Endothelial cell of umbilical vein (primary cell): ENCODE measurements around the gene MTF1. TPM values are rescaled to one million over a fixed set of nuclear protein-coding genes. Genes with fewer than 3 reads are reported as not detected.

Experiments used
- BruUV-seq: library from RNA; stranded (reverse); fragments of 400-500 nt; replicated peaks from 2 replicates; lab custom pipeline; 2021; lab: Mats Ljungman, UMichigan
- CTCF ChIA-PET: fragments of 300-600, 350-600 bp; sonication (Branson Sonifier 250); formaldehyde crosslinking; loops from one replicate; lab custom pipeline; 2021; ENCODE audit warnings: antibody characterized with exemption, inconsistent platforms; lab: Charles Lee
- POLR2A ChIA-PET: fragments of 300-600, 350-600 bp; sonication (Branson Sonifier 250); formaldehyde crosslinking; loops from one replicate; lab custom pipeline; 2021; ENCODE audit warnings: antibody characterized with exemption, inconsistent platforms; lab: Charles Lee
- DNase-seq: peaks from one replicate; pipeline ENCODE4 v3.0.0-alpha.2; 2011; ENCODE audit warnings: low read depth, low spot score
- FAIRE-seq: peaks from 2 replicates; lab custom pipeline; 2011; peaks lifted over from hg19 to GRCh38; lab: Jason Lieb, UNC
- H2AFZ ChIP-seq: 2 replicates; pipeline ENCODE4 v1.6.0; 2012; ENCODE audit warnings: low read depth, low read length, control low read depth, inconsistent platforms
- H3K27ac ChIP-seq: 2 replicates; pipeline ENCODE4 v1.5.1; 2011; ENCODE audit warnings: low read depth, mild to moderate bottlenecking, control low read depth, low read length, moderate library complexity; ENCODE audit not compliant: insufficient read depth
- H3K27me3 ChIP-seq, 2 experiments: 2 replicates each; pipeline versions ENCODE4 v1.6.0 to v1.6.1; 2011; ENCODE audit warnings: low read length in 2 of 2, mixed read lengths in 1 of 2; ENCODE audit not compliant: control insufficient read depth in 2 of 2, insufficient read depth in 2 of 2
- H3K36me3 ChIP-seq, 2 experiments: 2 replicates in 1 of 2; 3 replicates in 1 of 2; pipeline ENCODE4 v1.5.1; 2011; ENCODE audit warnings: low read length in 2 of 2, mild to moderate bottlenecking in 1 of 2, moderate library complexity in 1 of 2; ENCODE audit not compliant: control insufficient read depth in 2 of 2, insufficient read depth in 2 of 2; ENCODE audit errors: extremely low read depth in 1 of 2
- H3K4me1 ChIP-seq: 3 replicates; pipeline ENCODE4 v1.5.1; 2011; ENCODE audit warnings: mild to moderate bottlenecking, low read length; ENCODE audit not compliant: control insufficient read depth, insufficient read depth; ENCODE audit errors: extremely low read depth
- H3K4me2 ChIP-seq: 2 replicates; pipeline ENCODE4 v1.6.1; 2011; ENCODE audit warnings: low read length, control low read depth, mixed read lengths; ENCODE audit not compliant: insufficient read depth
- H3K4me3 ChIP-seq, 3 experiments: fragments of 200-600 bp in 1 of 3; sonication (generic), shearing (Covaris generic) in 1 of 3; replicated peaks in 1 of 3; 2 replicates each; pipeline ENCODE4 v1.5.1; 2011 to 2016; ENCODE audit warnings: control low read depth in 3 of 3, low read length in 3 of 3, mild to moderate bottlenecking in 2 of 3, inconsistent platforms in 1 of 3, low read depth in 1 of 3, moderate library complexity in 1 of 3; ENCODE audit not compliant: insufficient read depth in 1 of 3
- H3K79me2 ChIP-seq: 2 replicates; pipeline ENCODE4 v1.6.0; 2012; ENCODE audit warnings: low read length, inconsistent platforms; ENCODE audit not compliant: control insufficient read depth, insufficient read depth
- H3K9ac ChIP-seq: replicated peaks from 2 replicates; pipeline ENCODE3; 2011; ENCODE audit warnings: low read length, control low read depth; ENCODE audit not compliant: insufficient read depth; ENCODE audit errors: extremely low read depth
- H3K9me1 ChIP-seq: replicated peaks from 3 replicates; pipeline ENCODE4 v1.6.0; 2011; ENCODE audit warnings: mild to moderate bottlenecking, low read length; ENCODE audit not compliant: control insufficient read depth, insufficient read depth; ENCODE audit errors: extremely low read depth
- H3K9me3 ChIP-seq: replicated peaks from 2 replicates; pipeline ENCODE4 v1.5.1; 2012; ENCODE audit warnings: low read length, inconsistent platforms; ENCODE audit not compliant: control insufficient read depth, insufficient read depth
- H4K20me1 ChIP-seq: replicated peaks from 2 replicates; pipeline ENCODE3; 2011; ENCODE audit warnings: mild to moderate bottlenecking, low read length; ENCODE audit not compliant: control insufficient read depth, insufficient read depth; ENCODE audit errors: extremely low read depth
- EZH2 ChIP-seq: IDR thresholded peaks from 2 replicates; pipeline ENCODE4 v1.6.1; 2012; ENCODE audit warnings: borderline replicate concordance, low read depth, mild to moderate bottlenecking, moderate library complexity, low read length, inconsistent platforms; ENCODE audit not compliant: severe bottlenecking
- FOS ChIP-seq: IDR thresholded peaks from 2 replicates; pipeline ENCODE4 v1.6.1; 2011; ENCODE audit warnings: mild to moderate bottlenecking, low read length, moderate library complexity, borderline replicate concordance; ENCODE audit not compliant: insufficient read depth
- GATA2 ChIP-seq: IDR thresholded peaks from 2 replicates; pipeline ENCODE4 v1.7.0; 2011; ENCODE audit warnings: low read depth, mild to moderate bottlenecking, moderate library complexity, mixed read lengths, low read length; ENCODE audit not compliant: insufficient read length, insufficient read depth
- JUN ChIP-seq: IDR thresholded peaks from 2 replicates; pipeline ENCODE4 v1.6.1; 2011; ENCODE audit warnings: borderline replicate concordance, low read depth; ENCODE audit not compliant: insufficient read length, insufficient read depth
- MYC ChIP-seq: IDR thresholded peaks from one replicate; pipeline ENCODE4 v1.6.1; 2011; ENCODE audit warnings: mild to moderate bottlenecking, low read depth, low read length
- POLR2A ChIP-seq: IDR thresholded peaks from 2 replicates; pipeline ENCODE4 v1.6.1; 2012; ENCODE audit warnings: low read depth, mild to moderate bottlenecking, control low read depth, low read length
- POLR2AphosphoS5 ChIP-seq: IDR thresholded peaks from 2 replicates; pipeline ENCODE4 v1.6.1; 2012; ENCODE audit warnings: low read depth, mild to moderate bottlenecking, control low read depth, low read length, moderate library complexity; ENCODE audit not compliant: insufficient read depth
- dilution Hi-C: fragments of 300-500 bp; cut with MboI; formaldehyde crosslinking; loops from one replicate; pipeline ENCODE4 v1.15.0; 2019; ENCODE audit warnings: low sequenced_read_pairs; ENCODE audit not compliant: extremely low pct_ligation_motif_present
- intact Hi-C: fragments of 100-400 bp; cut with micrococcal nuclease; formaldehyde crosslinking; loops from one replicate; pipeline ENCODE4 v1.10.0; 2022
- polyA plus RNA-seq, 4 experiments: library from polyadenylated mRNA; depleted of rRNA in 3 of 4; stranded (reverse) in 3 of 4; unstranded in 1 of 4; fragments of >200 nt; gene quantifications; 2 replicates each; pipeline versions ENCODE4 v1.2.1 to v1.2.3, GENCODE V29; 2011 to 2012; ENCODE audit warnings: missing spikeins in 1 of 4
- total RNA-seq: library from RNA; stranded (reverse); gene quantifications from 2 replicates; pipeline ENCODE4 v1.2.3, GENCODE V29; 2021
- TF ChIP-seq, protein P1 (sequence below), 2 donors: IDR thresholded peaks; 1 replicate in 1 of 2; 2 replicates in 1 of 2; pipeline ENCODE4 v1.5.1; 2011; ENCODE audit warnings: low read length in 2 of 2, mild to moderate bottlenecking in 2 of 2, moderate library complexity in 2 of 2, control low read depth in 1 of 2, inconsistent platforms in 1 of 2, low read depth in 1 of 2; ENCODE audit not compliant: insufficient read depth in 1 of 2; ENCODE audit errors: extremely low read depth in 1 of 2
- TF ChIP-seq, protein P2 (sequence below): IDR thresholded peaks from 2 replicates; pipeline ENCODE4 v1.6.1; 2011; ENCODE audit not compliant: insufficient read depth, insufficient read length

The MTF1 gene
- total and polyA plus RNA-seq, 2 donors (not counting 3 experiments of a cell fraction or from before 2014, with no cell fraction given), result 4.9 to 18.5 TPM

DNA sequence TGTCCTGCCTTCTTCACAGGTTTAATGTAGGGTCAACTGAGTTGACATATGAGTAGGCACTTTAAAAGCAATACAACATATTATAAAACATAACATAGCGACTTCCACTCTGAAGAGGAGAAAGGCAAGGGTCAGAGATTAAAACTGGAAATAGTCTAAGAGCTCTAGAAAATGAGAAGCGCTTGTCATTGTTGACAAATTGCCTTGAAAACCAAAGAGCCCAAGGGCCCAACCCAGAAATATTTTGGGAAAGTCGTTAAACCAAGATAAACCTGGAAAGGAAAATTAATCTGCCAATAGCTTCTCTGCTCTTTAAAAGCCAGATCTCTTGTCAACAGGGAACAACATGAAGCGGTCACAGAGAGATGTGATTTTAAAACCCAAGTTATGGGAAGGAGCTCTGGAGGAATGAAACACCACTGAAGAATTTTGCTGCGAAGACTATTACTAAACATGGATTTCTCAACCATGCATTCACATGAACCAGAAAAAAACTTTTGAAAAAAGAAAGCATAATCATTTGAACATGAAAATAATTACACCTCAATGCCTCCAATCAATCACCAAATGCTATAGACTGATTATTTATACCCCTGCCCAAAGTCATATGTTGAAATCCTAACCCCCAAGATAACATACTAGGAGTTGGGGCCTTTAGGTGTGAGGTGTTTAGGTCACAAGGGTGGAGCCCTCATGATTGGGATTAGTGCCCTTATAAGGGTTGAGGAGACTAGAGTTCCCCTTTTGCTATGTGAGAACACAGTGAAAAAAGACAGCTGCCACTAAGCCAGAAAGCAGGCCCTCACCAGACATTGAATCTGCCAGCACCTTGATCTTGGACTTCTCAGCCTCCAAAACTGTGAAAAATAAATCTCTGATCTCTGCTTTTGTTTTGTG is 33.0 kb upstream of the MTF1 start:
- no peak for TF ChIP-seq POLR2A
- TF ChIP-seq GATA2, result no peak
- no peak for TF ChIP-seq MYC
- TF ChIP-seq, protein P1, sequence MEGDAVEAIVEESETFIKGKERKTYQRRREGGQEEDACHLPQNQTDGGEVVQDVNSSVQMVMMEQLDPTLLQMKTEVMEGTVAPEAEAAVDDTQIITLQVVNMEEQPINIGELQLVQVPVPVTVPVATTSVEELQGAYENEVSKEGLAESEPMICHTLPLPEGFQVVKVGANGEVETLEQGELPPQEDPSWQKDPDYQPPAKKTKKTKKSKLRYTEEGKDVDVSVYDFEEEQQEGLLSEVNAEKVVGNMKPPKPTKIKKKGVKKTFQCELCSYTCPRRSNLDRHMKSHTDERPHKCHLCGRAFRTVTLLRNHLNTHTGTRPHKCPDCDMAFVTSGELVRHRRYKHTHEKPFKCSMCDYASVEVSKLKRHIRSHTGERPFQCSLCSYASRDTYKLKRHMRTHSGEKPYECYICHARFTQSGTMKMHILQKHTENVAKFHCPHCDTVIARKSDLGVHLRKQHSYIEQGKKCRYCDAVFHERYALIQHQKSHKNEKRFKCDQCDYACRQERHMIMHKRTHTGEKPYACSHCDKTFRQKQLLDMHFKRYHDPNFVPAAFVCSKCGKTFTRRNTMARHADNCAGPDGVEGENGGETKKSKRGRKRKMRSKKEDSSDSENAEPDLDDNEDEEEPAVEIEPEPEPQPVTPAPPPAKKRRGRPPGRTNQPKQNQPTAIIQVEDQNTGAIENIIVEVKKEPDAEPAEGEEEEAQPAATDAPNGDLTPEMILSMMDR (IDR thresholded peaks at IDR 0.05; ENCODE audit: extremely low read depth in 1 of 2, insufficient read depth in 1 of 2, low read depth in 1 of 2, low read length in 2 of 2), result no peak
- TF ChIP-seq, protein P2, sequence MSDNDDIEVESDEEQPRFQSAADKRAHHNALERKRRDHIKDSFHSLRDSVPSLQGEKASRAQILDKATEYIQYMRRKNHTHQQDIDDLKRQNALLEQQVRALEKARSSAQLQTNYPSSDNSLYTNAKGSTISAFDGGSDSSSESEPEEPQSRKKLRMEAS, result no peak
- TF ChIP-seq EZH2, result no peak
- TF ChIP-seq POLR2AphosphoS5, result no peak
- TF ChIP-seq FOS, result no peak
- TF ChIP-seq JUN, result no peak
- intact Hi-C loops, result loop anchor here (5.0 kb wide), 1 partner anchor 55 kb away; the partner anchor contains the start of gene INPP5B
- no peaks in the 10 kb centered on the region for H3K79me2 ChIP-seq
- dilution Hi-C loops, result no loop called here
- no peak overlapping the region for H2AFZ ChIP-seq
- no peaks in the 10 kb centered on the region for H3K4me1 ChIP-seq
- POLR2A ChIA-PET, result interaction anchor here (0.6 kb wide), 1 partner anchor 101 kb away, joined by 4 read pairs; no protein-coding TSS in a partner anchor
- H3K27ac ChIP-seq, result no peak overlapping the region
- no peak overlapping the region for H3K4me2 ChIP-seq
- DNase-seq (no peak), FAIRE-seq (no peak)
- H3K9ac ChIP-seq, result no peak overlapping the region
- H3K4me3 ChIP-seq, result no peak overlapping the region
- no peaks in the 10 kb centered on the region for H4K20me1 ChIP-seq
- BruUV-seq, result no TSS peak
- H3K27me3 ChIP-seq, result no peaks in the 10 kb centered on the region
- H3K9me3 ChIP-seq, result no peaks in the 10 kb centered on the region
- CTCF ChIA-PET, result no interaction called here
- no peaks in the 10 kb centered on the region for H3K9me1 ChIP-seq
- peaks cover 2 to 12% of the 10 kb centered on the region in 2 experiments for H3K36me3 ChIP-seq
